Spleen (tissue), 7 donors: ENCODE measurements around the gene HMCN1.

Experiments used
- POLR2A ChIP-seq, 3 donors: fragments of 450-650 bp; IDR thresholded peaks; one replicate each; pipeline ENCODE4 v1.5.1; 2017; ENCODE audit warnings: antibody characterized with exemption in 3 of 3, mild to moderate bottlenecking in 1 of 3
- POLR2AphosphoS5 ChIP-seq, 3 donors: sonication (generic); formaldehyde crosslinking; IDR thresholded peaks; one replicate each; pipeline ENCODE4 v1.5.1; 2017; ENCODE audit warnings: antibody characterized with exemption in 3 of 3
- TF ChIP-seq, protein P1 (sequence below), 11 experiments: fragments of 200-600 bp in 7 of 11; fragments of 450-650 bp in 4 of 11; sonication (generic) in 4 of 11; IDR thresholded peaks in 8 of 11; conservative IDR thresholded peaks in 3 of 11; 1 replicate in 7 of 11; 2 replicates in 4 of 11; pipeline versions ENCODE4 v1.4.0 to v1.8.0; 2016 to 2021; ENCODE audit warnings: antibody characterized with exemption in 11 of 11, inconsistent platforms in 4 of 11, mild to moderate bottlenecking in 1 of 11
- donor health status: DM: no; HTN: no; CAD: no; lungs with moderate emphysema.
- donor health status: DM: no; HTN: no; CAD: no.
- donor health status: DM: no; HTN: no; CAD: no.

DNA sequence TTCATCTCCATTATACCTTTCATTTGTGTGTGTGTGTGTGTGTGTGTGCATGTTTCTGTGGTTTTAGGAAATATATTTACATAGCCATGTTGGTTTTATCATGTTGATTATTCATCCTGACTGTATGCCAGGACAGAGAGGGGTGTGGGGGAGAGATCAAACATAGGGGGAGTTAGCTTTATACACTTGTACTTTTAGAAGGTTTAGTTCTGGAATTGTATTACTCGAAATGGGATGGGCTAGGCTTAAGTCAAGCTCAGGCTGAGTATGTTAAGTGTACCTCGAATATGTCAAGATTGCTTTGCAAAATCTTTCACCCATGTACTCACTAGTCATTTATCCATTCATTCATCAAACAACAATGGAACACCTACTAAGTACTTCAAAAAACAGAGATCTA, 123.3 kb downstream of the HMCN1 start:
- TF ChIP-seq POLR2AphosphoS5 (IDR thresholded peaks at IDR 0.05) (no peak), POLR2A (IDR thresholded peaks at IDR 0.05) (no peak)
- TF ChIP-seq, protein P1, sequence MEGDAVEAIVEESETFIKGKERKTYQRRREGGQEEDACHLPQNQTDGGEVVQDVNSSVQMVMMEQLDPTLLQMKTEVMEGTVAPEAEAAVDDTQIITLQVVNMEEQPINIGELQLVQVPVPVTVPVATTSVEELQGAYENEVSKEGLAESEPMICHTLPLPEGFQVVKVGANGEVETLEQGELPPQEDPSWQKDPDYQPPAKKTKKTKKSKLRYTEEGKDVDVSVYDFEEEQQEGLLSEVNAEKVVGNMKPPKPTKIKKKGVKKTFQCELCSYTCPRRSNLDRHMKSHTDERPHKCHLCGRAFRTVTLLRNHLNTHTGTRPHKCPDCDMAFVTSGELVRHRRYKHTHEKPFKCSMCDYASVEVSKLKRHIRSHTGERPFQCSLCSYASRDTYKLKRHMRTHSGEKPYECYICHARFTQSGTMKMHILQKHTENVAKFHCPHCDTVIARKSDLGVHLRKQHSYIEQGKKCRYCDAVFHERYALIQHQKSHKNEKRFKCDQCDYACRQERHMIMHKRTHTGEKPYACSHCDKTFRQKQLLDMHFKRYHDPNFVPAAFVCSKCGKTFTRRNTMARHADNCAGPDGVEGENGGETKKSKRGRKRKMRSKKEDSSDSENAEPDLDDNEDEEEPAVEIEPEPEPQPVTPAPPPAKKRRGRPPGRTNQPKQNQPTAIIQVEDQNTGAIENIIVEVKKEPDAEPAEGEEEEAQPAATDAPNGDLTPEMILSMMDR (IDR thresholded peaks at IDR 0.05 in 8 of 11, conservative IDR thresholded peaks at IDR 0.05 in 3 of 11): no peak
